ENCODE results near the gene WWOX. TPM values are rescaled to one million over a fixed set of nuclear protein-coding genes. Genes with fewer than 3 reads are reported as not detected.
"Not testable (repeated sequence)": the region's sequence is repeated elsewhere in the genome, so short reads cannot be mapped to it uniquely, and the experiment has no call there.

The WWOX gene
- total RNA-seq, 6 experiments from 2014 or later: 0.46 to 3.4 (median 1.3) TPM

- Mint-ChIP-seq H3K27ac (no peak overlapping the region), H3K36me3 (ENCODE audit: low read depth) (no peaks in the 10 kb centered on the region; the same call in 1 of the 2 replicates), H3K27me3 (ENCODE audit: insufficient read depth) (no peaks in the 10 kb centered on the region), H3K9me3 (peaks cover 53% of the 10 kb centered on the region), H3K4me1 (ENCODE audit: low read depth) (no peaks in the 10 kb centered on the region), H3K4me3 (no peak overlapping the region)
- DNase-seq: no peak
- TF ChIP-seq CTCF (IDR thresholded peaks at IDR 0.05): no peak
These were observed 1151.1 kb downstream of the WWOX start for GRCh38 chr16:79250502-79251098.

DNA sequence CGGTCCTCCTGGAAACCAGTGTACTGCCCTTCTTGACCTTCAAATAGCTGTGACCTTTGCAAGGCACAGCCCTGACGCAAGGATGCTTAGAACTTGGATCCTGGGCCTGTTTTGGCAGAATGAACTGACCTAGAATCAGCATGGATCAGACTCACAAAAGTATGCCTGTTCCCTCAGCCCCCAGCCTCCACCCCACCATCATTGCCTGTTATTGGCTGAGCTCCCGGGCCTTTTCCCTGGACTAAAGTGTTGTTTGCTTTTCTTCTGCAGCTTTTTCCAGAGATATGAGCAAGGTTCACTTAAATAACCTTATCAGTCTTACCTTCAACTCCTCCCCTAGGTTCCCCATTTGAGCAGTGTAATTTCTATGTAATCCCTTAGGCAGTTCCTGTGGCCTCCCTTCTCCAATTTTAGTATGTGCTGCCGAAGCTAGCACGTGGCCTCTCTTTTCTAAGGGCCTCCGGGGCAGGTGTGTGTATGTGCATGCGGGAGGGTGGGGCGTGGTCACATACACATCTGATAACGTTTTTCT, 1153.7 kb downstream of the WWOX start:
- no peaks in the 10 kb centered on the region for H3K4me1 Mint-ChIP-seq (ENCODE audit: low read depth)
- no peaks in the 10 kb centered on the region for H3K27me3 Mint-ChIP-seq (ENCODE audit: insufficient read depth)
- TF ChIP-seq CTCF (IDR thresholded peaks at IDR 0.05): no peak
- no peak overlapping the region for H3K27ac Mint-ChIP-seq
- DNase-seq: no peak
- no peak overlapping the region for H3K4me3 Mint-ChIP-seq
- H3K9me3 Mint-ChIP-seq: peaks cover 62% of the 10 kb centered on the region
- no peaks in the 10 kb centered on the region for H3K36me3 Mint-ChIP-seq (ENCODE audit: low read depth)

DNA sequence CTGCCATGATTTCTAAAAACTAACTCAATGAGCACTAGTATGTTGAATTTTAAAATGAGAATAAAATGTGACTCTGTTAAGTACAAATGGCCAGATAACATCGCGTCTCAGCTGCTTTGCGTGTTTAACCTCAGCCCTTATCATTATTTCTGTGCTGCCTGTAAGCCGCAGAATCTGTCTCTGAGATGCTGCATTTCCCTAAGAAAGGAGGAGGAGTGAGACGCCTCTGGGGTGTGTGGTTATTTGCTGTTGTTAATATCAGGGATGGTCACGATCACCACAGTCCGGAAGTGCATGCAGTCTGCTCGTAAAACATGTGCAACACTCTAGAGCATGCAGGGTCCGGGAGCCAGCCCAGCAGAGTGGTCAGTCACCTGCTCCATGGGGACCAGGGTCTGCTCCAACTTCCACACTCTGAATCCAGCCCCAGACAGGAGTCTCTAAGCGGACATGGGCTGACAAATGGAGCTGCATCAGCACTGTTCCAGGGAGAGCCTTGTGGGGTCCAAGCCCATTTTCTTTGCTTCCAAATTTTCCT, 1158.6 kb downstream of the WWOX start:
- Mint-ChIP-seq H3K36me3 (ENCODE audit: low read depth) (peaks cover 4% of the 10 kb centered on the region; the same call in 1 of the 2 replicates), H3K27ac (no peak overlapping the region), H3K9me3 (peaks cover 86% of the 10 kb centered on the region), H3K4me3 (no peak overlapping the region), H3K4me1 (ENCODE audit: low read depth) (no peaks in the 10 kb centered on the region), H3K27me3 (ENCODE audit: insufficient read depth) (no peaks in the 10 kb centered on the region)
- no peak for DNase-seq
- TF ChIP-seq CTCF (IDR thresholded peaks at IDR 0.05): no peak

GRCh38 chr16:79260890-79261289, 1161.4 kb downstream of the WWOX start:
- not testable (repeated sequence) for H3K27me3 Mint-ChIP-seq (ENCODE audit: insufficient read depth); H3K27ac Mint-ChIP-seq; H3K4me1 Mint-ChIP-seq (ENCODE audit: low read depth); H3K4me3 Mint-ChIP-seq; H3K36me3 Mint-ChIP-seq (ENCODE audit: low read depth); DNase-seq
- peaks cover 82% of the 10 kb centered on the region for H3K9me3 Mint-ChIP-seq

DNA sequence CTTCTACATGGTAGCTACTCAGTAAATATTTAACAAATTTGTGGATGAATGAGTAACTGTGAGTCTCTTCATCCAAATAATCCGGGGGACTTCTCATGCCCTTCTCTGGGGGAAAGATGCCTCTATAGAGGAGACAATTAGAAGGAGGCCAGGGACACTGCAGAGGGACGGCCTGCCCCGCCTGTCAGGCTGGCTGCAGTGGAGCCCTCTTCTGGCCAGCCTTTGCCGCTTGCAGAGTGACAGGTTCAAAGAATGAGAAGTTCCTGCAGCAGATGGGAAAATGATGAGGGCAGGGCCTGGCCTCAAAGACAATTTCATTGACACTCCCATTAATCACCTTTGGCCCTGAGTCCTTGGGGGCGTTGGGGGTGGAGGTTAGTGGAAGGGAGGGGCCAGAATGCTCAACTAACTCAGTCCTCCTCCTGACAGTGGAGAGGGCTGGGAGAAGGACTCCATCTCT, 1162.1 kb downstream of the WWOX start:
- DNase-seq: no peak
- H3K4me3 Mint-ChIP-seq: no peak overlapping the region
- no peaks in the 10 kb centered on the region for H3K27me3 Mint-ChIP-seq (ENCODE audit: insufficient read depth)
- peaks cover 4% of the 10 kb centered on the region; the same call in 1 of the 2 replicates for H3K36me3 Mint-ChIP-seq (ENCODE audit: low read depth)
- TF ChIP-seq CTCF (IDR thresholded peaks at IDR 0.05): no peak
- H3K27ac Mint-ChIP-seq: no peak overlapping the region
- H3K9me3 Mint-ChIP-seq: peaks cover 80% of the 10 kb centered on the region
- no peaks in the 10 kb centered on the region for H3K4me1 Mint-ChIP-seq (ENCODE audit: low read depth)

- peaks cover 82% of the 10 kb centered on the region for H3K9me3 Mint-ChIP-seq
- DNase-seq: no peak
- no peaks in the 10 kb centered on the region for H3K4me1 Mint-ChIP-seq (ENCODE audit: low read depth)
- H3K27ac Mint-ChIP-seq: no peak overlapping the region
- no peak overlapping the region for H3K4me3 Mint-ChIP-seq
- H3K27me3 Mint-ChIP-seq (ENCODE audit: insufficient read depth): no peaks in the 10 kb centered on the region
- H3K36me3 Mint-ChIP-seq (ENCODE audit: low read depth): peaks cover 4% of the 10 kb centered on the region; the same call in 1 of the 2 replicates
- TF ChIP-seq CTCF (IDR thresholded peaks at IDR 0.05): no peak
These were observed 1162.6 kb downstream of the WWOX start for GRCh38 chr16:79261944-79262552.
